A549 (cell line): Measurements from ENCODE around the gene RPS6KB2. TPM values are rescaled to one million over a fixed set of nuclear protein-coding genes. Genes with fewer than 3 reads are reported as not detected.

Source experiments
- ATAC-seq, 2 experiments: fragments of 200-7000 bp in 1 of 2; fragments of >200 bp in 1 of 2; cut with Nextera tagmentation in 1 of 2; cut with Tn5 transposase in 1 of 2; 3 replicates each; pipeline versions ENCODE4 v1.8.0 to v1.9.1; 2018 to 2020; ENCODE audit warnings: mild to moderate bottlenecking in 1 of 2, moderate library complexity in 1 of 2
- CTCF ChIA-PET: fragments of 300-600 bp; sonication (Branson Sonifier 250); formaldehyde crosslinking; extraction: SDS; loops from one replicate; lab custom pipeline; 2021; ENCODE audit warnings: antibody characterized with exemption, inconsistent platforms; lab: Yijun Ruan, JAX
- POLR2A ChIA-PET: fragments of 350-600 bp; formaldehyde crosslinking; extraction: SDS; loops from one replicate; lab custom pipeline; 2021; ENCODE audit warnings: antibody characterized with exemption, inconsistent platforms; lab: Yijun Ruan, JAX
- DNase-seq, 2 experiments: peaks; one replicate each; pipeline versions ENCODE4 v3.0.0 to v3.0.0-alpha.2; 2011 to 2016; ENCODE audit warnings: low read depth in 1 of 2, low spot score in 1 of 2
- FAIRE-seq: peaks from 2 replicates; lab custom pipeline; 2011; peaks lifted over from hg19 to GRCh38; lab: Jason Lieb, UNC
- H3K27ac ChIP-seq, 2 experiments: fragments of >200 bp; sonication (Bioruptor Twin); formaldehyde crosslinking; 3 replicates each; pipeline ENCODE4 v1.5.1; 2016 to 2017
- H3K4me1 ChIP-seq: fragments of >200 bp; sonication (Bioruptor Twin); formaldehyde crosslinking; 3 replicates; pipeline ENCODE4 v1.6.1; 2016
- H3K4me2 ChIP-seq: fragments of >200 bp; sonication (Bioruptor Twin); formaldehyde crosslinking; 3 replicates; pipeline ENCODE4 v1.6.1; 2016
- H3K4me3 ChIP-seq: fragments of >200 bp; sonication (Bioruptor Twin); formaldehyde crosslinking; 3 replicates; pipeline ENCODE4 v1.5.1; 2016
- H3K9me3 ChIP-seq: fragments of >200 bp; sonication (Bioruptor Twin); formaldehyde crosslinking; 3 replicates; pipeline ENCODE4 v1.6.1; 2016
- ATOH8 ChIP-seq: fragments of 250-450 bp; sonication (Bioruptor Pico); IDR thresholded peaks from 2 replicates; pipeline ENCODE4 v1.5.0; 2020; ENCODE audit warnings: low read depth, mild to moderate bottlenecking, moderate library complexity
- BCL3 ChIP-seq: fragments of >200 bp; sonication (Bioruptor Twin); formaldehyde crosslinking; IDR thresholded peaks from 3 replicates; pipeline ENCODE4 v1.6.1; 2016
- CBX2 ChIP-seq: fragments of 200-600 bp; sonication (generic); IDR thresholded peaks from 2 replicates; pipeline ENCODE4 v1.6.1; 2016; ENCODE audit warnings: low read depth, mild to moderate bottlenecking, borderline replicate concordance
- CBX8 ChIP-seq: fragments of 200-600 bp; sonication (generic); IDR thresholded peaks from 2 replicates; pipeline ENCODE4 v1.6.1; 2016
- CEBPB ChIP-seq, 2 experiments: fragments of >200 bp in 1 of 2; sonication (Bioruptor Twin) in 1 of 2; formaldehyde crosslinking in 1 of 2; IDR thresholded peaks; 2 replicates each; pipeline ENCODE4 v1.6.1; 2012 to 2016
- CHD2 ChIP-seq: fragments of 150-350 bp; IDR thresholded peaks from 2 replicates; pipeline ENCODE4 v1.6.1; 2014; ENCODE audit warnings: low read length; ENCODE audit not compliant: partially characterized antibody
- CHD4 ChIP-seq: fragments of 200-600 bp; sonication (generic); IDR thresholded peaks from 2 replicates; pipeline ENCODE4 v1.6.1; 2016; ENCODE audit warnings: antibody characterized with exemption, mild to moderate bottlenecking, borderline replicate concordance
- EHMT2 ChIP-seq: fragments of 200-600 bp; sonication (generic); IDR thresholded peaks from 2 replicates; pipeline ENCODE4 v1.6.1; 2016; ENCODE audit warnings: antibody characterized with exemption, low read depth, mild to moderate bottlenecking, moderate library complexity
- ESRRA ChIP-seq: fragments of 150-350 bp; IDR thresholded peaks from 2 replicates; pipeline ENCODE4 v1.6.1; 2014; ENCODE audit warnings: mild to moderate bottlenecking, low read length, borderline replicate concordance
- FOSL2 ChIP-seq, 2 experiments: fragments of 450-650 bp in 1 of 2; fragments of >200 bp in 1 of 2; sonication (Bioruptor Twin) in 1 of 2; formaldehyde crosslinking; IDR thresholded peaks; 2 replicates each; pipeline versions ENCODE4 v1.5.0 to v1.6.1; 2016 to 2020; ENCODE audit warnings: mild to moderate bottlenecking in 1 of 2, moderate library complexity in 1 of 2
- HOXB13 ChIP-seq: fragments of 250-450 bp; sonication (Bioruptor Pico); IDR thresholded peaks from 2 replicates; pipeline ENCODE4 v1.5.0; 2020; ENCODE audit warnings: low read depth, mild to moderate bottlenecking, moderate library complexity
- KDM5A ChIP-seq: fragments of 200-600 bp; sonication (generic); IDR thresholded peaks from 2 replicates; pipeline ENCODE4 v1.6.1; 2016; ENCODE audit warnings: antibody characterized with exemption, mild to moderate bottlenecking
- NFE2L2 ChIP-seq: fragments of 150-350 bp; conservative IDR thresholded peaks from 2 replicates; pipeline ENCODE4 v1.6.1; 2014; ENCODE audit warnings: low read length
- NPAS2 ChIP-seq: fragments of 250-450 bp; sonication (Bioruptor Pico); IDR thresholded peaks from 2 replicates; pipeline ENCODE4 v1.8.0; 2022; ENCODE audit warnings: mild to moderate bottlenecking, moderate library complexity, borderline replicate concordance
- POLR2A ChIP-seq: IDR thresholded peaks from 2 replicates; pipeline ENCODE4 v1.6.1; 2012; ENCODE audit warnings: mild to moderate bottlenecking, low read length
- RNF2 ChIP-seq: fragments of 200-600 bp; sonication (generic); IDR thresholded peaks from 2 replicates; pipeline ENCODE4 v1.6.1; 2016; ENCODE audit warnings: low read depth, mild to moderate bottlenecking, antibody characterized with exemption, moderate library complexity, borderline replicate concordance
- ZC3H11A ChIP-seq: fragments of 450-650 bp; IDR thresholded peaks from 2 replicates; pipeline ENCODE4 v1.6.1; 2014; ENCODE audit warnings: antibody characterized with exemption, mild to moderate bottlenecking
- ZFP36 ChIP-seq: fragments of 450-650 bp; IDR thresholded peaks from 2 replicates; pipeline ENCODE4 v1.6.1; 2014; ENCODE audit warnings: borderline replicate concordance; ENCODE audit not compliant: partially characterized antibody
- ZSCAN20 ChIP-seq: fragments of 250-450 bp; sonication (Bioruptor Pico); IDR thresholded peaks from 2 replicates; pipeline ENCODE4 v1.8.0; 2022; ENCODE audit warnings: mild to moderate bottlenecking, moderate library complexity
- WGBS: methylation state at CpG from one replicate; pipeline ENCODE4 v1.1.6; 2017; ENCODE audit errors: missing lambda C conversion rate; 5-methylcytosine and 5-hydroxymethylcytosine counted together
- polyA plus RNA-seq, 4 experiments: library from polyadenylated mRNA; depleted of rRNA in 3 of 4; stranded (reverse); fragments of >200 nt; fragmentation: RNase III in 1 of 4; extraction: RNeasy Plus Mini Kit Qiagen cat#74134 plus additional on column Dnase treatment in 1 of 4; gene quantifications; 2 replicates in 3 of 4; 3 replicates in 1 of 4; pipeline ENCODE4 v1.2.3, GENCODE V29; 2011 to 2017

The RPS6KB2 gene
- polyA plus RNA-seq, 2 of the 4 experiments (the other 2 are of a cell fraction): 40.9 to 47.9 TPM

- CTCF ChIA-PET: interaction anchor here (0.6 to 46.2 kb wide), 8 partner anchors 4 to 122 kb away, joined by 3 to 1913 read pairs (median 146); partner anchors contain the start of genes CLCF1, POLD4, PPP1CA and RAD9A
- peak overlapping the region; percentile 72 to 86 for H3K27ac ChIP-seq
- ATAC-seq: peak; percentile 13 to 59; a peak in 5 of 6 replicates
- TF ChIP-seq NFE2L2: no peak
- TF ChIP-seq CEBPB (IDR thresholded peaks at IDR 0.05): 0 out of 4 replicates have a peak, but pooled peaks of 1 of the 2 experiments have one; percentile 5
- TF ChIP-seq CBX2: no peak
- TF ChIP-seq FOSL2 (IDR thresholded peaks at IDR 0.05): no peak
- TF ChIP-seq FOSL2 (CRISPR knock-in tag; IDR thresholded peaks at IDR 0.05): peak; percentile 26; the same call in 1 of the 2 replicates
- no peak for TF ChIP-seq BCL3
- TF ChIP-seq KDM5A: no peak
- TF ChIP-seq CHD4: no peak
- no peak for TF ChIP-seq POLR2A
- TF ChIP-seq NPAS2: no peak
- no peak for TF ChIP-seq RNF2
- TF ChIP-seq, all 56 proteins: peak for 2
- no peak overlapping the region for H3K4me3 ChIP-seq
- 23% methylated on average over 3 of the region's 3 CpGs for WGBS
- POLR2A ChIA-PET: interaction anchor here (0.6 to 7.7 kb wide), 3 partner anchors 11 to 39 kb away, joined by 3 to 129 read pairs (median 5); partner anchors contain the start of gene POLD4
- H3K4me1 ChIP-seq: peaks cover 58% of the 10 kb centered on the region
- peak overlapping the region; percentile 67 for H3K4me2 ChIP-seq
- FAIRE-seq: no peak
- no peaks in the 10 kb centered on the region for H3K9me3 ChIP-seq
- DNase-seq: peak in 1 of 2 experiments; percentile 77
Measured at GRCh38 chr11:67384851-67385366, 43.4 kb upstream of the RPS6KB2 start.

GRCh38 chr11:67387069-67387468, 41.2 kb upstream of the RPS6KB2 start:
- H3K4me3 ChIP-seq: no peak overlapping the region
- no peak for TF ChIP-seq CBX8
- TF ChIP-seq ATOH8 (CRISPR knock-in tag): no peak
- TF ChIP-seq ZFP36: no peak
- no peak for TF ChIP-seq ZSCAN20 (CRISPR knock-in tag)
- TF ChIP-seq EHMT2: no peak
- TF ChIP-seq CEBPB (IDR thresholded peaks at IDR 0.05): no peak
- ATAC-seq (no peak), FAIRE-seq (no peak), DNase-seq (no peak)
- peaks cover 43% of the 10 kb centered on the region for H3K4me1 ChIP-seq
- CTCF ChIA-PET: interaction anchor here (1.3 to 46.2 kb wide), 5 partner anchors 5 to 69 kb away, joined by 3 to 1913 read pairs (median 626); partner anchors contain the start of genes CLCF1, POLD4, PPP1CA and RAD9A
- H3K27ac ChIP-seq: peak overlapping the region in 1 of 2 experiments; percentile 62; a peak in 3 of 6 replicates
- WGBS: 67% methylated on average over 9 of the region's 9 CpGs
- POLR2A ChIA-PET: interaction anchor here (0.6 kb wide), 1 partner anchor 121 kb away, joined by 3 read pairs; the partner anchor contains the start of gene CDK2AP2
- no peaks in the 10 kb centered on the region for H3K9me3 ChIP-seq
- H3K4me2 ChIP-seq: no peak overlapping the region

- WGBS: 81% methylated on average over 6 of the region's 6 CpGs
- Histone ChIP-seq H3K4me1 (peaks cover 41% of the 10 kb centered on the region), H3K27ac (peak overlapping the region in 1 of 2 experiments; percentile 62; a peak in 3 of 6 replicates), H3K4me3 (no peak overlapping the region), H3K9me3 (no peaks in the 10 kb centered on the region), H3K4me2 (no peak overlapping the region)
- TF ChIP-seq NPAS2 (no peak), ESRRA (no peak), CEBPB (IDR thresholded peaks at IDR 0.05) (no peak), CHD2 (no peak), HOXB13 (CRISPR knock-in tag) (no peak), ZC3H11A (no peak)
- no peak for ATAC-seq
- FAIRE-seq: no peak
- ChIA-PET POLR2A (no interaction called here), CTCF (interaction anchor here (1.3 to 46.2 kb wide), 5 partner anchors 5 to 68 kb away, joined by 3 to 1913 read pairs (median 626); partner anchors contain the start of genes CLCF1, POLD4, PPP1CA and RAD9A)
- no peak for DNase-seq
Measured at GRCh38 chr11:67387518-67387917, 40.8 kb upstream of the RPS6KB2 start.
